ENCODE results near the gene ORC5.

The ORC5 gene

DNA sequence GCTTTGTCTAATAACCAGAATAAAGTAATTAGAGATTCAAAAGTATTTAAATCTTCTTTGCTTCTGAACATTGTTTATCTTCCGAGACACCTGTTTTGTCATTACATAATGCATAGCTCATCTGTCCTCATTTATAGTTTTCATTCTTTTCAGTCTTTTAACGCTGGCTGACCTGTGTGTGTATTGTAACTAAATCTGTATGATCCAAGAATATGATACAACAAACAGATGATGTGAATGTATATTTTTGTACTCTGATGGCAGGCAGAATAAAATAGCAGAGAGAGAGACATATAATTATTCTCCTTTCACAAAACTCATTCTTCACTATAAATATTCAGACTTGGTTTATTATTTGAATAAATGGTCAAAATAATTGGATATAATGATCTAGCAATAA, 80.6 kb downstream of the ORC5 start:
- DNase-seq (ENCODE audit: low read depth in 3 of 3): no peak

- DNase-seq (ENCODE audit: low read depth in 3 of 3): no peak
These were observed 81.4 kb downstream of the ORC5 start for GRCh38 chr7:104126411-104126841.

- no peak for DNase-seq (ENCODE audit: low read depth in 3 of 3)
These were observed 82.8 kb downstream of the ORC5 start for GRCh38 chr7:104124893-104125477.

DNA sequence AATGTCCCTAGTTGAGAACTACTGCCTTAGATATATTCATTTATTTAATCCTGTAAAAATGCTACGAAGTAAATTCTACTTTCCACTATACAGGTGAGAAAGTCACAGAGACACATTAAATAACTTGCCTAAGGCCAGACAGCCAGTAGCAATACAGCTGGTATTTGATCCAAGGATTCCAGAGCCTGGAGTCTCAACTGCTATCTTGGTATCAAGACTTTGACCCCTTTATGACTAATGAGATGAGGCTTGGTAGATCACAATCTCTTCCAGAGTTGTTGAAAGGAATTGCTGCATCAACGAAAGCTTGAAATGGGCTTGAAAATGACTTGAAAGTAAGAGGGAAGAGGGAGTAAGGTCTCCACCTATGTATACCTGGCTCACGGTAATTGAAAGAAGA, 83.3 kb downstream of the ORC5 start:
- no peak for DNase-seq (ENCODE audit: low read depth in 3 of 3)

- DNase-seq (ENCODE audit: low read depth in 3 of 3): no peak
These were observed 84.0 kb downstream of the ORC5 start for GRCh38 chr7:104123786-104124185.

- DNase-seq (ENCODE audit: low read depth in 3 of 3): no peak
These were observed 94.0 kb downstream of the ORC5 start for GRCh38 chr7:104113788-104114187.

- DNase-seq (ENCODE audit: low read depth in 3 of 3): no peak
These were observed 95.2 kb downstream of the ORC5 start for GRCh38 chr7:104112623-104113022.

- no peak for DNase-seq (ENCODE audit: low read depth in 3 of 3)
These were observed 96.5 kb downstream of the ORC5 start for GRCh38 chr7:104111271-104111670.

- DNase-seq (ENCODE audit: low read depth in 3 of 3): no peak
These were observed 101.5 kb downstream of the ORC5 start for GRCh38 chr7:104106108-104106905.

DNA sequence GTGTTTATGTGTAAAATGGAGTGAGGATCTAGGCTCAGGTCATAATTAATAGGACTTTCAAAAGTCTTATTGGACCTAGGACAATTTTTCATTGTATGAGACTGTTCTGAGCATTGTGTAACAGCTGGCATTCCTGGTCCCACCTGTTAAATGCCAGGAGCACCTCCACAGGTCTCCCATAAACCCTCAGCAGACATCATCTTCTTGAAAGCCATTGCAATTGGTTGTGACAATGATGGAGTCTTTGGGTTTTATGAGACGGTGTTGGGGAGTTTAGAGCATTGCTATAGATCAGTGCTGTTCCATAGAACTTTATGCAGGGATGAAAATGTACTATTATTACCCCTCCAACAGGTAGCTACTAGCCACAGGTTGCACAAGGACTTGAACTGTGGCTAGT, 108.9 kb downstream of the ORC5 start:
- no peak for DNase-seq (ENCODE audit: low read depth in 3 of 3)

GRCh38 chr7:104096683-104097082, 111.1 kb downstream of the ORC5 start:
- DNase-seq (ENCODE audit: low read depth in 3 of 3): no peak

DNA sequence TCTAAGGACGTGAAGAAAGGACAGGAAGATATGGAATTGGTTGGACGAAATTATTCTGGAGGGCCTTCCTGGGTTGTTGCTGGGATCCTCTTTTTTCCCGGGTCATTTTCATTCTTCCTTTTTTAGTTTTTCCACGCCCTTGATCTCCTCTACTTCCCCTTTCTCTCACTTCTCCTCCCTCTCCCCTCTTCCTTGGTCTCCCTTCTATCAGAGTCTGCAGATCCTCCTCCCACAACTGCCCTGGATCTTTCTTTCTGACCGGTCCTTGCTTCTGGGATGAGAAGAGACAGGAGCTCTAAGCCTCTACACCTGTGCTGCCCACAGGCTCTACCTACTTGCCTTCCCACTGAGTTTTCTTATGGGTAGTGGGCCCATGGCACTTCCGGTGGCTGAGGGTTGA, 114.7 kb downstream of the ORC5 start:
- no peak for DNase-seq (ENCODE audit: low read depth in 3 of 3)

- DNase-seq (ENCODE audit: low read depth in 3 of 3): no peak
These were observed 116.6 kb downstream of the ORC5 start for GRCh38 chr7:104091242-104091641.

GRCh38 chr7:104089612-104090011, 118.2 kb downstream of the ORC5 start:
- no peak for DNase-seq (ENCODE audit: low read depth in 3 of 3)

GRCh38 chr7:104089061-104089460, 118.8 kb downstream of the ORC5 start:
- DNase-seq (ENCODE audit: low read depth in 3 of 3): no peak
